Gastroesophageal sphincter (tissue), 3 donors: ENCODE data around the gene HELZ.

Source experiments
- EP300 ChIP-seq: sonication (generic); formaldehyde crosslinking; IDR thresholded peaks from one replicate; pipeline ENCODE4 v1.6.1; 2017; ENCODE audit warnings: antibody characterized with exemption, mild to moderate bottlenecking
- POLR2AphosphoS5 ChIP-seq: sonication (generic); formaldehyde crosslinking; IDR thresholded peaks from one replicate; pipeline ENCODE4 v1.6.1; 2017; ENCODE audit warnings: antibody characterized with exemption
- TF ChIP-seq, protein P1 (sequence below), 4 experiments: fragments of 200-600 bp in 2 of 4; fragments of 450-650 bp in 2 of 4; sonication (generic) in 1 of 4; IDR thresholded peaks; one replicate each; pipeline ENCODE4 v1.5.1; 2017 to 2019; ENCODE audit warnings: antibody characterized with exemption in 4 of 4, mild to moderate bottlenecking in 2 of 4, moderate library complexity in 2 of 4

DNA sequence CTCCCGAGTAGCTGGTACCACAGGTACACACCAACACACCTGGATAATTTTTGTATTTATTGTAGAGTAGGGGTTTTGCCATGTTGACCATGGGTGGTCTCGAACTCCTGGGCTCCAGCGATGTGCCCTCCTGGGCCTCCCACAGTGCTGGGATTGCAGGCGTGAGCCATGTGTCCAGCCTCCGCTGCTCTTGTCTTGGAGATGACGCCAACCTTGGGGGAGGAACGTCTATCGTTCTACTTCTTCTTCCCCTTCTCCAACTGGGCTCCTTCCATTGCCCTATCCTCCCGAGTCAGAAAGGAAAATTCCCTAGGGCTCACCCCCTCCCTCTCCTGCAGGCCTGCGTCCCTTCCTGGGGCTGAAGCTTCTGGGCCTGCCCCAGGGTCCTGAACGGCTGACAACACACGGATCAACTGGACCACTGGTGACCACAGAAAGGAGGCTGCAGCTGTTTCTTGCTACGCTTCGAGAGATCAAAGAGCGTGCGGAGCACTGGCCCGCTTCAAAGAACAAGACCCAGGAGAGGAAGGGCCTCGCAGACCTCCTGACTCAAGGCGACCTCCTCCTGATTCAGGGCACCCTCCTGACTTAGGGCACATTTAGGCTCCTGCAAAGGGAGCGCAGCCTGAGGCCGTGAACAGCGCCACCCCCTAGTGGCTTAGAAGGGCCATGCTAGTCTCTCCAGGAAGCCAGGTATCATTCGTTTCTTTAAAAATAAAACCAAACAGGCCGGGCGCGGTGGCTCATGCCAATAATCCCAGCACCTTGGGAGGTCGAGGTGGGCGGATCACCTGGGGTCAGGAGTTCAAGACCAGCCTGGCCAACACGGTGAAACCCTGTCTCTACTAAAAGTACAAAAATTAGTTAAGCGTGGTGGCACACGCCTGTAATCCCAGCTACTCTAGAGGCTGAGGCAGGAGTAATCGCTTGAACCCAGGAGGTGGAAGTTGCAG lies 48.5 kb upstream of the HELZ start:
- TF ChIP-seq, protein P1, sequence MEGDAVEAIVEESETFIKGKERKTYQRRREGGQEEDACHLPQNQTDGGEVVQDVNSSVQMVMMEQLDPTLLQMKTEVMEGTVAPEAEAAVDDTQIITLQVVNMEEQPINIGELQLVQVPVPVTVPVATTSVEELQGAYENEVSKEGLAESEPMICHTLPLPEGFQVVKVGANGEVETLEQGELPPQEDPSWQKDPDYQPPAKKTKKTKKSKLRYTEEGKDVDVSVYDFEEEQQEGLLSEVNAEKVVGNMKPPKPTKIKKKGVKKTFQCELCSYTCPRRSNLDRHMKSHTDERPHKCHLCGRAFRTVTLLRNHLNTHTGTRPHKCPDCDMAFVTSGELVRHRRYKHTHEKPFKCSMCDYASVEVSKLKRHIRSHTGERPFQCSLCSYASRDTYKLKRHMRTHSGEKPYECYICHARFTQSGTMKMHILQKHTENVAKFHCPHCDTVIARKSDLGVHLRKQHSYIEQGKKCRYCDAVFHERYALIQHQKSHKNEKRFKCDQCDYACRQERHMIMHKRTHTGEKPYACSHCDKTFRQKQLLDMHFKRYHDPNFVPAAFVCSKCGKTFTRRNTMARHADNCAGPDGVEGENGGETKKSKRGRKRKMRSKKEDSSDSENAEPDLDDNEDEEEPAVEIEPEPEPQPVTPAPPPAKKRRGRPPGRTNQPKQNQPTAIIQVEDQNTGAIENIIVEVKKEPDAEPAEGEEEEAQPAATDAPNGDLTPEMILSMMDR (IDR thresholded peaks at IDR 0.05): peak in 3 of 4 experiments; percentile 53 to 84 (median 70)
- no peak for TF ChIP-seq EP300
- TF ChIP-seq POLR2AphosphoS5: no peak
